GM12878 (cell line): ENCODE results near the gene NACC1. TPM values are rescaled to one million over a fixed set of nuclear protein-coding genes. Genes with fewer than 3 reads are reported as not detected.
A peak's percentile ranks its signal among the peaks of the same experiment; 100 is the strongest.

Source experiments
- ATF3 ChIP-seq: IDR thresholded peaks from 2 replicates; pipeline ENCODE4 v1.6.1; 2011; ENCODE audit warnings: low read depth, mild to moderate bottlenecking, low read length, moderate library complexity, borderline replicate concordance; ENCODE audit errors: extremely low read depth
- CTCF ChIP-seq, 3 experiments: IDR thresholded peaks in 2 of 3; conservative IDR thresholded peaks in 1 of 3; 2 replicates each; pipeline ENCODE4 v1.5.1; 2011; ENCODE audit warnings: low read depth in 3 of 3, low read length in 3 of 3, mild to moderate bottlenecking in 3 of 3, control low read depth in 2 of 3, moderate library complexity in 2 of 3, inconsistent platforms in 1 of 3, mixed read lengths in 1 of 3; ENCODE audit not compliant: control insufficient read depth in 2 of 3, insufficient read depth in 1 of 3; ENCODE audit errors: extremely low read depth in 1 of 3
- DPF2 ChIP-seq: fragments of 450-650 bp; IDR thresholded peaks from 2 replicates; pipeline ENCODE4 v1.6.1; 2017; ENCODE audit warnings: mild to moderate bottlenecking
- FOS ChIP-seq: IDR thresholded peaks from 3 replicates; pipeline ENCODE4 v1.6.1; 2011; ENCODE audit warnings: borderline replicate concordance; ENCODE audit not compliant: insufficient read length; ENCODE audit errors: extremely low read depth
- FOXM1 ChIP-seq: IDR thresholded peaks from 2 replicates; pipeline ENCODE4 v1.6.1; 2012; ENCODE audit warnings: low read depth, mild to moderate bottlenecking, inconsistent platforms, low read length, moderate library complexity
- HDAC2 ChIP-seq: fragments of 200-600 bp; sonication (generic); IDR thresholded peaks from 2 replicates; pipeline ENCODE4 v1.6.1; 2017
- IKZF2 ChIP-seq, 2 experiments: fragments of 450-650 bp; IDR thresholded peaks; 2 replicates each; pipeline ENCODE4 v1.6.1; 2017; ENCODE audit warnings: mild to moderate bottlenecking in 2 of 2, moderate library complexity in 2 of 2
- JUNB ChIP-seq: IDR thresholded peaks from 2 replicates; pipeline ENCODE4 v1.6.1; 2016; ENCODE audit warnings: antibody characterized with exemption, mild to moderate bottlenecking
- KAT2A ChIP-seq: conservative IDR thresholded peaks from 2 replicates; pipeline ENCODE4 v1.6.1; 2011; ENCODE audit warnings: low read depth, low read length; ENCODE audit not compliant: control insufficient read depth
- PKNOX1 ChIP-seq: fragments of 450-650 bp; IDR thresholded peaks from 2 replicates; pipeline ENCODE4 v1.6.1; 2016; ENCODE audit warnings: mild to moderate bottlenecking
- POLR2AphosphoS2 ChIP-seq: IDR thresholded peaks from 2 replicates; pipeline ENCODE4 v1.6.1; 2011; ENCODE audit warnings: low read depth, mild to moderate bottlenecking, low read length, improper control_type of control experiment, moderate library complexity
- POU2F2 ChIP-seq: IDR thresholded peaks from 3 replicates; pipeline ENCODE4 v1.6.1; 2011; ENCODE audit warnings: low read depth, mild to moderate bottlenecking, low read length, borderline replicate concordance
- RCOR1 ChIP-seq: conservative IDR thresholded peaks from 2 replicates; pipeline ENCODE4 v1.6.1; 2012; ENCODE audit warnings: low read depth, low read length, improper control_type of control experiment
- RFX5 ChIP-seq: IDR thresholded peaks from 2 replicates; pipeline ENCODE4 v1.6.1; 2011; ENCODE audit warnings: low read depth, low read length, improper control_type of control experiment
- RUNX3 ChIP-seq: IDR thresholded peaks from 2 replicates; pipeline ENCODE4 v1.6.1; 2012; ENCODE audit warnings: low read length, inconsistent platforms
- SMAD1 ChIP-seq: fragments of 450-650 bp; IDR thresholded peaks from 2 replicates; pipeline ENCODE4 v1.6.1; 2018; ENCODE audit warnings: mild to moderate bottlenecking, low read depth; ENCODE audit not compliant: partially characterized antibody
- SP1 ChIP-seq: IDR thresholded peaks from one replicate; pipeline ENCODE4 v1.6.1; 2011; ENCODE audit warnings: low read depth, low read length
- SREBF1 ChIP-seq: IDR thresholded peaks from 2 replicates; pipeline ENCODE4 v1.6.1; 2012; ENCODE audit warnings: mild to moderate bottlenecking, low read length
- TARDBP ChIP-seq: IDR thresholded peaks from 2 replicates; pipeline ENCODE4 v1.6.1; 2016; ENCODE audit warnings: borderline replicate concordance
- TCF7 ChIP-seq: IDR thresholded peaks from 2 replicates; pipeline ENCODE4 v1.6.1; 2014; ENCODE audit warnings: antibody characterized with exemption, borderline replicate concordance
- WRNIP1 ChIP-seq: IDR thresholded peaks from 2 replicates; pipeline ENCODE4 v1.6.1; 2011; ENCODE audit warnings: low read depth, low read length, improper control_type of control experiment, borderline replicate concordance
- ZNF207 ChIP-seq: fragments of 450-650 bp; IDR thresholded peaks from 2 replicates; pipeline ENCODE4 v1.6.1; 2014; ENCODE audit warnings: antibody characterized with exemption, mild to moderate bottlenecking, borderline replicate concordance
- ZNF592 ChIP-seq: fragments of 450-650 bp; IDR thresholded peaks from 2 replicates; pipeline ENCODE4 v1.6.1; 2017; ENCODE audit warnings: mild to moderate bottlenecking, moderate library complexity
- ZNF622 ChIP-seq: fragments of 450-650 bp; IDR thresholded peaks from 2 replicates; pipeline ENCODE4 v1.6.1; 2017; ENCODE audit warnings: mild to moderate bottlenecking, inconsistent platforms
- ZSCAN29 ChIP-seq: fragments of 450-650 bp; IDR thresholded peaks from 2 replicates; pipeline ENCODE4 v1.6.1; 2017; ENCODE audit warnings: mild to moderate bottlenecking, moderate library complexity
- polyA plus RNA-seq, 11 experiments: library from polyadenylated mRNA; depleted of rRNA in 4 of 11; unstranded in 6 of 11; stranded (reverse) in 5 of 11; fragments of >200 nt; fragmentation: Nextera tagmentation in 4 of 11; fragmentation: Illumina TruSeq in 1 of 11; extraction: Ambion mirVana in 4 of 11; extraction: Trizol in 1 of 11; gene quantifications; 1 replicate in 1 of 11; 2 replicates in 10 of 11; pipeline versions ENCODE4 v1.2.1 to v1.2.3, GENCODE V29; 2011 to 2016; ENCODE audit warnings: inconsistent platforms in 2 of 11, missing spikeins in 2 of 11, low read depth in 1 of 11
- total RNA-seq, 4 experiments: library from RNA; depleted of rRNA in 3 of 4; stranded (reverse); fragments of >200 nt in 3 of 4; fragmentation: Illumina TruSeq in 1 of 4; extraction: Trizol in 1 of 4; gene quantifications; 2 replicates each; pipeline versions ENCODE4 v1.2.1 to v1.2.3, GENCODE V29; 2013 to 2021

Gene NACC1
- total and polyA plus RNA-seq, 10 of the 15 experiments (the other 5 are each of a cell fraction or from before 2014, with no cell fraction given), result 0.18 to 120 (median 19.2) TPM

- TF ChIP-seq PKNOX1, result peak; percentile 28
- TF ChIP-seq JUNB, result no peak
- TF ChIP-seq RUNX3, result no peak
- no peak for TF ChIP-seq ZNF592
- TF ChIP-seq DPF2, result 0 out of 2 replicates have a peak, but pooled peaks have one; percentile 39
- no peak for TF ChIP-seq KAT2A
- TF ChIP-seq POLR2AphosphoS2, result peak; percentile 26; the same call in 1 of the 2 replicates
- 0 out of 3 replicates have a peak, but pooled peaks have one; percentile 9 for TF ChIP-seq POU2F2
- TF ChIP-seq FOS, result no peak
- peak; percentile 46 for TF ChIP-seq SMAD1
- TF ChIP-seq WRNIP1, result no peak
- TF ChIP-seq CTCF (IDR thresholded peaks at IDR 0.05 in 2 of 3, conservative IDR thresholded peaks at IDR 0.05 in 1 of 3; ENCODE audit: control insufficient read depth in 2 of 3, extremely low read depth in 1 of 3, insufficient read depth in 1 of 3, low read depth in 3 of 3, low read length in 3 of 3), result peak; percentile 59 to 70 (median 66)
- TF ChIP-seq HDAC2, result no peak
- TF ChIP-seq FOXM1, result no peak
- TF ChIP-seq TARDBP, result peak; percentile 89
- TF ChIP-seq ZSCAN29, result peak; percentile 80
- TF ChIP-seq RCOR1, result no peak
- TF ChIP-seq ZNF207, result peak; percentile 53; the same call in 1 of the 2 replicates
- no peak for TF ChIP-seq SREBF1
- TF ChIP-seq ZNF622, result no peak
- no peak for TF ChIP-seq ATF3
- TF ChIP-seq IKZF2 (IDR thresholded peaks at IDR 0.05), result peak; percentile 10 to 15; a peak in 2 of 4 replicates
- TF ChIP-seq SP1, result peak; percentile 43
- no peak for TF ChIP-seq RFX5
- TF ChIP-seq TCF7, result no peak
Measured at GRCh38 chr19:13150187-13150930, 32.3 kb downstream of the NACC1 start, which contains the start of the genes IER2 and STX10 (continued).
